ENCODE results near the gene SCN1A. TPM values are rescaled to one million over a fixed set of nuclear protein-coding genes. Genes with fewer than 3 reads are reported as not detected.

The SCN1A gene
- total RNA-seq, 4 donors from 2014 or later: under 0.01 TPM; not detected in 3

- H3K9me3 ChIP-seq: no peaks in the 10 kb centered on the region
- no peaks in the 10 kb centered on the region for H3K36me3 ChIP-seq
- no peaks in the 10 kb centered on the region for H3K27me3 ChIP-seq
- no peak for DNase-seq (ENCODE audit: extremely low spot score)
- no peaks in the 10 kb centered on the region for H3K4me1 ChIP-seq
- H3K4me3 ChIP-seq: no peak overlapping the region
- TF ChIP-seq POLR2A (IDR thresholded peaks at IDR 0.05; ENCODE audit: low read depth) (no peak), CTCF (IDR thresholded peaks at IDR 0.05) (no peak), EP300 (IDR thresholded peaks at IDR 0.05) (no peak)
- H3K27ac ChIP-seq (replicated peaks in 1 of 4): no peak overlapping the region
- intact Hi-C loops (cut with DNase I): no loop called here
Observed at GRCh38 chr2:166025313-166025712, 102.5 kb downstream of the SCN1A start.

GRCh38 chr2:166017208-166017607, 110.6 kb downstream of the SCN1A start:
- Histone ChIP-seq H3K27ac (replicated peaks in 1 of 4) (no peak overlapping the region), H3K4me1 (no peaks in the 10 kb centered on the region), H3K27me3 (no peaks in the 10 kb centered on the region), H3K4me3 (no peak overlapping the region), H3K9me3 (no peaks in the 10 kb centered on the region), H3K36me3 (no peaks in the 10 kb centered on the region)
- WGBS: 81% methylated on average over 5 of the region's 5 CpGs
- no peak for DNase-seq (ENCODE audit: extremely low spot score)
- TF ChIP-seq POLR2AphosphoS5 (IDR thresholded peaks at IDR 0.05) (no peak), CTCF (IDR thresholded peaks at IDR 0.05) (no peak), POLR2A (IDR thresholded peaks at IDR 0.05; ENCODE audit: low read depth) (no peak), EP300 (IDR thresholded peaks at IDR 0.05) (no peak)
- intact Hi-C loops (cut with DNase I): no loop called here

- no peaks in the 10 kb centered on the region for H3K36me3 ChIP-seq
- H3K27ac ChIP-seq (replicated peaks in 1 of 4): no peak overlapping the region
- H3K4me3 ChIP-seq: no peak overlapping the region
- TF ChIP-seq POLR2A (IDR thresholded peaks at IDR 0.05; ENCODE audit: low read depth) (no peak), POLR2AphosphoS5 (IDR thresholded peaks at IDR 0.05) (no peak), CTCF (IDR thresholded peaks at IDR 0.05) (no peak), EP300 (IDR thresholded peaks at IDR 0.05) (no peak)
- WGBS: 62% methylated on average over 1 of the region's 1 CpG
- H3K9me3 ChIP-seq: no peaks in the 10 kb centered on the region
- intact Hi-C loops (cut with DNase I): no loop called here
- H3K4me1 ChIP-seq: no peaks in the 10 kb centered on the region
- no peak for DNase-seq (ENCODE audit: extremely low spot score)
- H3K27me3 ChIP-seq: no peaks in the 10 kb centered on the region
Observed at GRCh38 chr2:166013878-166014277, 113.9 kb downstream of the SCN1A start.

- no peak for DNase-seq (ENCODE audit: extremely low spot score)
- Histone ChIP-seq H3K36me3 (no peaks in the 10 kb centered on the region), H3K9me3 (no peaks in the 10 kb centered on the region), H3K4me1 (no peaks in the 10 kb centered on the region), H3K27me3 (no peaks in the 10 kb centered on the region), H3K27ac (replicated peaks in 1 of 4) (no peak overlapping the region), H3K4me3 (no peak overlapping the region)
- WGBS: 77% methylated on average over 1 of the region's 1 CpG
- no peak for TF ChIP-seq EP300 (IDR thresholded peaks at IDR 0.05)
- no peak for TF ChIP-seq CTCF (IDR thresholded peaks at IDR 0.05)
- intact Hi-C loops (cut with DNase I): no loop called here
Observed at GRCh38 chr2:166011660-166012059, 116.2 kb downstream of the SCN1A start.

- WGBS: 81% methylated on average over 2 of the region's 2 CpGs
- no peak overlapping the region for H3K4me3 ChIP-seq
- DNase-seq (ENCODE audit: extremely low spot score): no peak
- H3K27ac ChIP-seq (replicated peaks in 1 of 4): no peak overlapping the region
- TF ChIP-seq EP300 (IDR thresholded peaks at IDR 0.05): no peak
- TF ChIP-seq POLR2AphosphoS5 (IDR thresholded peaks at IDR 0.05): no peak
- no peak for TF ChIP-seq CTCF (IDR thresholded peaks at IDR 0.05)
- TF ChIP-seq POLR2A (IDR thresholded peaks at IDR 0.05; ENCODE audit: low read depth): no peak
- H3K4me1 ChIP-seq: no peaks in the 10 kb centered on the region
- H3K36me3 ChIP-seq: no peaks in the 10 kb centered on the region
- no peaks in the 10 kb centered on the region for H3K9me3 ChIP-seq
- intact Hi-C loops (cut with DNase I): no loop called here
- no peaks in the 10 kb centered on the region for H3K27me3 ChIP-seq
Observed at GRCh38 chr2:166000401-166000800, 127.4 kb downstream of the SCN1A start.

Measured in esophagus muscularis mucosa (tissue), 4 donors.